ENCODE measurements around the gene TPCN2.
"Not testable (repeated sequence)": the region's sequence is repeated elsewhere in the genome, so short reads cannot be mapped to it uniquely, and the experiment has no call there.

Gene TPCN2

GRCh38 chr11:69142895-69143294 lies 94.2 kb downstream of the TPCN2 start:
- TF ChIP-seq CTCF (IDR thresholded peaks at IDR 0.05; ENCODE audit: low read depth, low read length) = no peak
- no peak for DNase-seq (ENCODE audit: extremely low read depth, low read depth)

GRCh38 chr11:69144316-69145049 lies 95.8 kb downstream of the TPCN2 start:
- TF ChIP-seq CTCF (IDR thresholded peaks at IDR 0.05; ENCODE audit: low read depth, low read length) = no peak
- DNase-seq (ENCODE audit: extremely low read depth, low read depth) = no peak

- DNase-seq (ENCODE audit: extremely low read depth, low read depth) = peak; percentile 48
- TF ChIP-seq CTCF (IDR thresholded peaks at IDR 0.05; ENCODE audit: low read depth, low read length) = no peak
Measured at GRCh38 chr11:69145050-69145380, 96.3 kb downstream of the TPCN2 start.

- TF ChIP-seq CTCF (IDR thresholded peaks at IDR 0.05; ENCODE audit: low read depth, low read length) = no peak
- DNase-seq (ENCODE audit: extremely low read depth, low read depth) = no peak
Measured at GRCh38 chr11:69148377-69148762, 99.6 kb downstream of the TPCN2 start.

GRCh38 chr11:69148806-69149205 lies 100.1 kb downstream of the TPCN2 start:
- DNase-seq (ENCODE audit: extremely low read depth, low read depth) = no peak
- TF ChIP-seq CTCF (IDR thresholded peaks at IDR 0.05; ENCODE audit: low read depth, low read length) = no peak

- DNase-seq (ENCODE audit: extremely low read depth, low read depth) = not testable (repeated sequence)
Measured at GRCh38 chr11:69149338-69150045, 100.8 kb downstream of the TPCN2 start.

- TF ChIP-seq CTCF (IDR thresholded peaks at IDR 0.05; ENCODE audit: low read depth, low read length) = no peak
Measured at GRCh38 chr11:69150175-69150574, 101.4 kb downstream of the TPCN2 start.

GRCh38 chr11:69151836-69152235 lies 103.1 kb downstream of the TPCN2 start:
- no peak for TF ChIP-seq CTCF (IDR thresholded peaks at IDR 0.05; ENCODE audit: low read depth, low read length)
- DNase-seq (ENCODE audit: extremely low read depth, low read depth) = no peak

More at GRCh38 chr11:69150175-69150574, 101.4 kb downstream of the TPCN2 start:
- DNase-seq (ENCODE audit: extremely low read depth, low read depth) = no peak

Measured in AG09319 (cell line).